ELF-1 (cell line): Measurements from ENCODE around the gene APOO.
"Not testable (repeated sequence)": the region's sequence is repeated elsewhere in the genome, so short reads cannot be mapped to it uniquely, and the experiment has no call there.

Source experiments
- DNase-seq: peaks from one replicate; pipeline ENCODE4 v3.0.0-alpha.2; 2016; ENCODE audit warnings: low read depth, low spot score

The APOO gene

GRCh38 chrX:23904096-23904495 lies 3.6 kb downstream of the APOO start:
- DNase-seq, result peak; percentile 31

- peak; percentile 34 for DNase-seq
Observed at GRCh38 chrX:23902419-23902818, 5.3 kb downstream of the APOO start.

GRCh38 chrX:23901805-23902204 lies 5.9 kb downstream of the APOO start:
- DNase-seq, result peak; percentile 79

DNA sequence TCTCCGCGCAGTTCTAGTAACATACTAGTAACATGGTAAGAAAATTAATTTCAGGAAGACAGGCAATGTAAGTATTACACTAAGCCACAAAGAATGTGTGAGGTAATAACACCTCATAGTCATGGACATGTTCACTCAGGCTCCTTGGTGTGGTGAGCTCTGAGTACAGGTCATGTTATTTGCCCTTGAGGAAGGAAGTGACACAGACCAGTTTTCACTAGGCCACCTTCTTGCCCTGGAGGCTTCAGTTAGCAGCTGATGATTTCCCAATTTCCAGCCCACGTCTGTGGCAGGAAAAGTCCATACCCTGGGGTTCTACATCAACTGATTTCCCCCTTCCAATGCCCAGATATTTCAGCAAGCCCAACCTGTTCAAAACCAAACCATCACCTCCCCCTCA lies 6.7 kb downstream of the APOO start:
- peak; percentile 73 for DNase-seq

DNA sequence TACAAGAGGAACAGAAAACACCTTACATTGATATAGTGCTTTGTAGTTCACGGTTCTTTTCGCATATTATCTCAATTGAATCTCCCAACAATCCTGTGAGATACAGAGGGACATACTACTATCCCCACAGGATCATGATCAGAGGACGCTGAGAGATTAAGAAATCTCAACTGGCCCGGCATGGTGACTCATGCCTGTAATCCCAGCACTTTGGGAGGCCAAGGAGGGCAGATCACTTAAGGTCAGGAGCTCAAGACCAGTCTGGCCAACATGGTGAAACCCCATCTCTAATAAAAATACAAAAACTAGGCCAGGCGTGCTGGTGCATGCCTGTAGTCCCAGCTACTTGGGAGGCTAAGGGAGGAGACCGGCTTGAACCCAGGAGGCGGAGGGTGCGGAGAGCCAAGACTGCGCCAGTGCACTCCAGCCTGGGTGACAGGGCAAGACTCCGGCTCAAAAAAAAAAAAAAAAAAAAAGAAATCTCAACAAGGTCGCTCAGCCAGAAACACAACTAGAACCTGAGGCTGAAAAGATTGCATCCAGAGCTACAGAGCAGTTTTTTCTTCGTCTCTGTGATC lies 7.4 kb downstream of the APOO start:
- peak; percentile 53 for DNase-seq

DNA sequence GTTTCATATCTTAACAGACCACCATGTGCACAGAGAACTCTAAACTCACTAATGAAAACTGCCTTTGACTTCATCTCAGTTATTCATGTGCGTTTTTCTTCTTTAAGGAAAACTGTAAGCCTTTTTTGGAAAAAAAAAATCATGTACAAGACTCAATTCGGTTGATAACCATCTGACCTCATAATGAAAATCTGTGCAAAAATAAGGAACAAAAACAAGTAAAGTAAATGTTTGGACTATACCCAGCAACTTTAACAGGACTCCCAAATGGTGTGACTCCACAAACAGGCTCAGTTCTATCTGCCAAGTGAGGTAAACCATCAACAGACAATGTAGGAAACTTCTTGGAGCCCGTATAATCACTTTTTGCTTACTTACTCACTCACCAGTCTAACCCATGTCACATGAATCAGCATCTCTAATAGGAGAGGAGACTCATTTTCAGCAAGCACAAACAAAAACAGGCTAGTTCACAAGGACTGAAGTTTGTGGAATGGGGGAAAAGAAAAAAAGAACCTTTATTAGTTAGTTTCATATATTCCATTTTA lies 9.3 kb downstream of the APOO start:
- no peak for DNase-seq

GRCh38 chrX:23896981-23897380 lies 10.8 kb downstream of the APOO start:
- DNase-seq, result no peak

GRCh38 chrX:23896539-23896938 lies 11.2 kb downstream of the APOO start:
- not testable (repeated sequence) for DNase-seq

DNA sequence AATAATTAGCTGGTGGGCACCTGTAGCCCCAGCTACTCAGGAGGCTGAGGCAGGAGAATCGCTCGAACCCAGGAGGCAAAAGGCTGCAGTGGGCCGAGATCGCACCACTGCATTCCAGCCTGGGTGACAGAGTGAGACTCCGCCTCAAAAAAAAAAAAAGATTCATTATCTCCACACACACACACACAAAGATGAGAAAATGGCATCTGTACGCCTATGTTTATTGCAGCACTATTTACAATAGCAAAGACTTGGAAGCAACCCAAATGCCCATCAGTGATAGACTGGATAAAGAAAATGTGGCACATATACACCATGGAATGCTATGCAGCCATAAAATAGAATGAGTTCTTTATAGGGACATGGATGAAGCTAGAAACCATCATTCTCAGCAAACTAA lies 12.7 kb downstream of the APOO start:
- not testable (repeated sequence) for DNase-seq

DNA sequence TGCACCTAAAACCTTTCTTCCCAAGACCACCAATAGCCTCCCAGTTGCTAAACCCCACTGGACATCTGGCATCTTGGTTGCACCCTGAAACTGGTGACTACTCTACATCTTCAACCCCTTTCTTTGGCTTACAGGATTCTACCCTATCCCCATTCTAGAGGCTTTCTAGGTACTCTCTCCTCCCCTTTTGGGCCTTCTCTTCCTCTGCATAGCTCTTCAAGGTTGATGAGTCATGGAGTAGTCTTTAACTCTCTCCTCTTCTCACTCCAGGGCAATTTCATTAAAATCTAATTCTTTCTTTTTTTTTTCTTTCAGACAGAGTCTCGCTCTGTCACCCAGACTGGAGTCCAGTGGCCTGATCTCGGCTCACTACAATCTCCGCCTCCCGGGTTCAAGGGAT lies 16.8 kb downstream of the APOO start:
- no peak for DNase-seq

GRCh38 chrX:23888887-23889501 lies 18.7 kb downstream of the APOO start:
- no peak for DNase-seq

DNA sequence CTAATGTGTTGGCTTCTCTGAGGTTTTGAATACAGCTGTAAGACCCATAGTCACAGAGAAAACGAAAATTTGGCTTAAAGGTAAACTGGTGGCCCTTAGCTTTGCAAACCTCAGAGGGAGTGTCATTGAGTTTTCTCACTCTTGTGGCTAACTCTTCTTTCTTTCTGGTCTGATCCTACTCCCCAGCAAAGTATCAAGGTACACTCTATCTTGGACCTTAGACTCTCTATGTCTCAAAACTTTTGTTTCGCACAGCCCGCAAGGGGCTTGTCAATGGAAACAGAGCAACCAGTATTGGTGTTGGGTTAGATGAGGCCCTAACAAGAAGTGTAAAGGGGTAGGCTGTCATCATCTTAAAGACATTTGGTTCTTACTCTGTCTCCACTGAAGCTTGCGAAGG lies 19.8 kb downstream of the APOO start:
- no peak for DNase-seq

DNA sequence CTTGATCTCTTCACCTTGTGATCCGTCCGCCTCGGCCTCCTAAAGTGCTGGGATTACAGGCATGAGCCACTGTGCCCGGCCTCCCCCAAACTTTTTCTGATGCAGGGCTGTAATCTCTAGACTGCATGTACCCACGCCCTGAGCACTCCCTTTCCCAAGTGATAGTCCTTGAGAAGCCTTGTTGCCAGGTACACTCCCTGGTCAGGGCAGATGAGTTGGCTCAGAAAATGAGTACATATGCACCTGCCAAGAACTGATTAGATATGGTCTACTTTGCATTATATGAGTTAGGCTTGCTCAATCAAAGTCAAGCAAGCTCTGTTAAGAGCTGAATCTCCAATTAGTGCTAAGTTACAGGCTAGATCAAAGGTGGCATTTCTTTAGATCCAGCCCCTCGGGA lies 20.3 kb downstream of the APOO start:
- no peak for DNase-seq

DNA sequence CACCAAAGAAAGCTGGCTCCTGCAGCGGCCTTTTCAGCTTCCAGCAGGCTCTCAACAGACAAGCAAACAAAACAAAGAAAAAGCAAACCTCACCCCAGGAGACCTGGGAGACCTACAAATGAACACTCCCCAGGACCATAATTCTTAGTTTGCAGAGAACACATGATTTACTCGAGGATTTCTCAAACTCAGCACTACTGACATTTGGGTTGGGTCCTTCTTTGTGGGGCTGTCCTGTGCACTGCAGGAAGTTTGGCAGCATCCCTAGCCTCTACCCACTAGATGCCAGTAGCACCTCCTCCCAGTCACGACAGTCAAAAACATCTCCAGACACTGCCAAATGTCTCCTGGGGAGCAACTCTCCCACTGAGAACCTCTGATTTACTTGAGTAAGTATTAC lies 21.9 kb downstream of the APOO start:
- DNase-seq, result no peak

GRCh38 chrX:23884427-23885024 lies 23.2 kb downstream of the APOO start:
- no peak for DNase-seq

GRCh38 chrX:23883737-23884354 lies 23.9 kb downstream of the APOO start:
- DNase-seq, result peak; percentile 37

DNA sequence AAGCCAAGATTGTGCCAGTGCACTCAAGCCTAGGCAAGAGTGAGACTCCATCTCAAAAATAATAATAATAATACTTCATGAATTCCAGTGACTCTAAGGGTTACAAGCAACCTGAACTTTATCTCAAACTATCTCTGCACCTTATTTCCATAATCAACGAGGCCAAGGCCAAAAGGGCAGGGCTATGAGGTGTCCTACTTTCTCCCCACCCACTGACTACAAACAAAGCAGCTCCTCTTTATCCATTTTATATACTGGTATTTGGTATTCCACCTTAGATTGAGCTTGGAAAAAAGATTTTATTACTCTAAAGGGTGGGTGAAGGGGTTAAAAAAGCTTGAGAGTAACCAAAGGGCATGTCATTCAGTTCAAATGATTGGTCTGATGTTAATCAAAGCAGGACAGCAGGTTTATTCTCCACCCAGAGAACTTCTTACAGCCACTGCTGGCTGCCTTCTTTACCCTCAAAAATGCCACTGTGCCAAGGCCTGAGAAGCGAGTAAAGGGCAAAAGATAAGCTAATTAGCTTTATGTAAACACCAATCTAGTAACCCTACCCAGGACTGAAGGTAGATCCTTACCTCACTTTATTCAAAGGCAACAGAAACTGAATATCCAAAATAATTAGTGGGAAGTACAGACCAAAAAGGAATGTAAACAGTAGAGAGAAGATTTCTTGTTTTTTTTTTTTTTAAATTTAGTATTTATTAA lies 28.2 kb downstream of the APOO start:
- DNase-seq, result no peak

GRCh38 chrX:23871905-23872546 lies 35.7 kb downstream of the APOO start:
- no peak for DNase-seq

DNA sequence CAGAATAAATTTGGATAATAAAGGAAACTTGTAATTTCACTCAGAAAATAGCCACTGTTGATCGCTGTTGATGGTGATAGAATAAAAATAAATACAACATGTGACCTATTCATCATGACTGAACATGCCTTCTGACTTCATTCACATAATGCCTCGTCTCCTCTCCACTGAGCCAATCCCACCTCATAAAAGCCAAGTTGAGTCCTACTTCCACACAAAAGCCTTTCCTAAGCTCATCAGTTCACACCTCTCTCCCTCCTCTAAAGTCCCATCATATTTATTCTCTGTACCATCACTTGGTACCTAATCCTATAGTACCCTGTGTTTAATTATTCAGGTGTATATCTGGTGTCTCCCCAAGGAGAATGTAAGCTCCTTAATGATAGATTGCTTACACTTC lies 37.7 kb downstream of the APOO start:
- no peak for DNase-seq

GRCh38 chrX:23864742-23865326 lies 42.9 kb downstream of the APOO start:
- no peak for DNase-seq

- not testable (repeated sequence) for DNase-seq
Observed at GRCh38 chrX:23861952-23862351, 45.8 kb downstream of the APOO start.
